Posterior vena cava (tissue), 2 donors: ENCODE data around the gene GMDS. TPM values are rescaled to one million over a fixed set of nuclear protein-coding genes. Genes with fewer than 3 reads are reported as not detected.
"Not testable (repeated sequence)": the region's sequence is repeated elsewhere in the genome, so short reads cannot be mapped to it uniquely, and the experiment has no call there.

Source experiments
- DNase-seq: peaks from one replicate; pipeline ENCODE4 v3.0.0-alpha.2; 2020; ENCODE audit warnings: low spot score
- intact Hi-C, 2 donors: fragments of 100-400 bp; cut with DNase I; formaldehyde crosslinking; loops; one replicate each; pipeline versions ENCODE4 v1.14.1 to v1.14.2; 2022 to 2023
- total RNA-seq, 2 donors: library from RNA; stranded (reverse); fragmentation: NEBNext Ultra II Directional; extraction: Animal tissue kit (Norgen Biotek cat#: 25700); gene quantifications; one replicate each; pipeline ENCODE4 v1.2.1, GENCODE V29; 2021
- donor health status: DM: yes; HTN: yes; CAD: no.
- donor health status: DM: yes; HTN: yes; CAD: no.

The GMDS gene
- total RNA-seq, 2 donors from 2014 or later: 14.9 to 20.1 TPM

DNA sequence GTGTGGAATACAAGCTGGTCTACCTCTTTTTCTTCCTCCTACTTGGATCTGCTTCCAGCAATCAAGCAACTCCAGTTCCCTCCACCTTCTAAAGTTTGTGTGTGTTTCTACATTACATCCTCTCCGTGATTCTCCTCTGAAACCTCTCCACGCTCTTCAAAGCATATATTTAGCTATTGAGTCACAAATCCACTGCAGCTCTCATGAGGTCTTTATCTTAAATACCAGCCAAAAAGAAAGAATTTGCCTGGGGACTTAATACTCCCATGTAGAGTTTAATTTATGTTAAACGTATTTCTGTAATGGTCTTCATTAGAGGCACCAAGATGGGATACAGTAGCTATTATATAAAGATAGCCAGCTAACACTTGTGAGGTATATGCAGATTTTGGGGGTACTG, 557.0 kb downstream of the GMDS start:
- intact Hi-C loops: loop anchor here in 1 of 2 donors (5.0 to 10.0 kb wide), 2 partner anchors 71 to 506 kb away; no protein-coding TSS in a partner anchor

DNA sequence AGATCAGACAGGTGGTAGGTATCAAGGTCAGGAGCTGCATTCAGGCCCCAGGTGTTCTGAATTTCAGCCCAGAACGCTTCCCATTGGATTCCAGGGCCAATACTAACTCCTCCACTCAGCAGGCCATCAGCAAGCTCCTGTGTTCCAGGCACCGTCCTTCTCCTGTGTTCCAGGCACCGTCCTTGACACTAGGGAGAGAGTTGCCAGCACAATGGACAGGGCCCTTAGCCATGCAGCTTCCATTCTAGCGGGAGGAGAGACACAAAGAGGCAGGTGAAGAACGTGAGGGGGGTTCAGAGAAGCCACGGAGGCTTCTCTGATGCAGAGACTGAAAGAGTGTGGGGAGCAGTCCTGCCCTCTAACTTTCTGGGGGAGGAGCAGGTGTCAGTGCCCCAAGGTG, 558.0 kb downstream of the GMDS start:
- intact Hi-C loops: loop anchor here in 1 of 2 donors (5.0 to 10.0 kb wide), 2 partner anchors 70 to 507 kb away; no protein-coding TSS in a partner anchor
- no peak for DNase-seq

More for the DNA sequence above, 557.0 kb downstream of the GMDS start:
- DNase-seq: no peak

DNA sequence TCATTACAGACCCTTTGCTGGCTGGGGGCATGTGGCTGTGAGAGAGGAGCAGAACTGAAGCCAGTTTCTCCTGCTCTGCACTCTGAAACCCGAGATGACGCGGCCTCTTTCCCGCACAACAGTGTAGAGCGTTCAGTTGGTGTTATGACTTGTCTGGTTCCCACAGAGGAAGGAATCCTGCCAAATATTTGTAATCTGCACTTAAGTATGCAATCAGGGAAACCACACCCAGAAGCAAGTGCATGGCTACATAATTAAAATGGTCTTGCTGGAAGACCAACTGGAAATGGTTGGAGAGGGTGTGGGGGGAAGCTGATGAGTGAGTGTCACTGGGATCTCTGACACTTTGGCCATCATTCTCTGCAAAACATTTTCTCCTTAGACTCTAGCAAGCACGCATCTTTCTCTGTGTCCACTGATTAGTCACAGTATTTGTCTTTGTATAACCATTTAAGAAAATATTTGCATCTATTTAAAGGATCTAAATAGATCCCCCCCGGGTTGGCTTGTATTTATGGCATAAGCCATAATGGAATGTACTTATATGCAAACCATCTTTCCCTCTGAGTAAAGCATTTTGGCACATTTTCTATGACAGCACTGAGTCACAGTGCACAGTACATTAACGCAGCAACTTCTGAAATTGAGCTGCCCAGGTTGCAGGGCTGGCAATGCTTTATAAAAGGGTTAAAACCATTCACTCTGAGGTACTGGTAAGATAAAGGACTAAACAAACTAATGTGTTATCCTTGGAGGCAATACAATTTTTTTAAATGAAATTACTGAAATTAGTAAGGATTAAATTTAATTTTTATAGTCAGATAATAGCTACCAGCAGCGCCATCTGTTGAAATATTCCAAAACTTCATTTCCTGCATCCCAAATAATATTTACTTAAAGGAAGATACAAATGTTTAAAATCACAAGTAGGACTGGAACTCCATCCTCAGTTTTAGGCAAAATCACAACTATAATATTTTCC, 559.0 kb downstream of the GMDS start:
- no peak for DNase-seq
- intact Hi-C loops: loop anchor here in 1 of 2 donors (5.0 to 10.0 kb wide), 2 partner anchors 69 to 508 kb away; no protein-coding TSS in a partner anchor

DNA sequence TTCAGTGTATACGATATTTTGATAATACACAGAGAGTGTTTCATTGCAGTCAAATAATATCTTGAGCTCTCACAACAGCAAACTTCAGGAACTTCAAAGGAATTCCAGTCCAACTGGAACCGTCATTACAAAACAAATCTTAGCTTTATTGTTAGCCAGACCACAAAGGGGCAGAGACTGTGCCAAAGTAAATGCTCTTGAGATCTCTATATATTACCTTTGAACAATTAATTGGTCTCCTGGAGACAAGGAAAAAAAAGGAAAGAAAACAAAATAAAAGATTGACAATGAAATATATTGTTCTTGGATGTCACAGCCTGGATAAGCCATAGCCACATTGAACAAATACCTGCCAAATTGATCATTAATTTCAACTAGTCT, 565.7 kb downstream of the GMDS start:
- intact Hi-C loops: loop anchor here (5.0 to 10.0 kb wide), 2 partner anchors 57 to 515 kb away; no protein-coding TSS in a partner anchor
- DNase-seq: no peak

DNA sequence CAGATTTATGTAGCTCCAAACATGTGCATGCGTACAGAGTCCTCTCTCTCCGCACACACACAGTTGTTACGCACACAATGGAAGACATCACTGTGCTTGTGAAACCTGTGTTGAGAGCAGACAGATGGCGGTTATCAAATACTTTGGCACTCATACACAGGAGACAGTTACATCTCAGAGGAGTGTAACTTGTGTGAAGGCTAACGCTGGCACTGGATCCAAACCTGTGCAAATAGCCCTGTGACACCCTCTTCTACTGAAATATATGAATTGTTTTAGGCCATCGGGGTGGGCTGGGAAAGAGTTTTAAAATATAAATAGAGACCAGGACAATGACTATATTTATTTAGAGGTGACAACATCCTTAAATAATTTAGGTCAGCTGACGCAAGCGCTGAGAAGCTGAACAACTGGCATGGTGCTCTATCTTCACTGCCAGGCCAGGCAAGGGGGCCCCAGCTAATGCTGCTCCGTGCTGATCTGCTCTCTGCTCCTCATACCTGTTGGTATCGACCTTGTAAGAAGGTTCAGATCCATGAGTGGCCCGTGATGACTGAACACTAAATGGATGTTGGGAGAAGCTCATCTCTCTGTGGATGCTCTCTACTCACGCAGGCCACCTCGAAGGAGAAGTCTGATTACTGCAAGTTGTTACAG, 566.2 kb downstream of the GMDS start:
- DNase-seq: no peak
- intact Hi-C loops: no loop called here

DNA sequence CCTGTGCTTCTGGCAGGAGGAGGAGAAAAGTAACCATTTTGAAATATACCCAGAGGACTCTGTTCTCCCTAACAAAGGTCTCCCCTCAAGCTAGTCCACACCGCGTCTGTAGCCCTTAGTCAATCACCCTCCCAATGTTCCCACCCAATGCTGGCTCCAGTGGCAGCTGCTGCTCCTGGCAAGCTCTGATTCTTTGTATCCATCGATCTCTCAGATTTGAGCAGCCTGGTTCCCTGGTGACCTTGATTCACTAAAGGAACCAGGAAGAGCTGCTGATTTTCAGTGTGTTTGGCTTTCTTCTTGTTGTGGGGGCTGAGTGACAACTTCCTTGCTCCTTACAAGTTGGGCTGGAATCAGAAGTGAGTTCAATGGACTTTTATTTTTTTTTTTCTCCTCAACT, 567.2 kb downstream of the GMDS start:
- intact Hi-C loops: no loop called here

DNA sequence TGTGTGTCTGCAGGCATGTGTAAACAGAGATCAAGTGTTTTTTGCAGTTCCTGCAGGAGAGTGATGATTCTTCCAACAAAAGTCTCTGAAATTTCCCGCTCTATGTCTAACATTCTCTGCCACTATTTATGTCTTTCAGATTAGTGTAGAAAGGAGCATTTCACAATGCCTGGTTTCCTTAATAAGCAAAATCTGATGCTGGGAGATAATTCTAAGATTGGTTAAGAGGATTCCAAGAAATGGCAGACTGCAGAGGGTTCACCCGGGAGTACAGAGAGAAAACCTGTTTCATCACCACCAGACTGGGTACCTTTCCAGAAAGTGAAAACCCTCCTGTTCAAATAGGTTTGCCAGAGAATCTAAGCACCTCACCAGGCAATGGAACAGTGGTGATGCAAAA, 573.0 kb downstream of the GMDS start:
- no peak for DNase-seq

More for the DNA sequence above, 567.2 kb downstream of the GMDS start:
- DNase-seq: no peak

DNA sequence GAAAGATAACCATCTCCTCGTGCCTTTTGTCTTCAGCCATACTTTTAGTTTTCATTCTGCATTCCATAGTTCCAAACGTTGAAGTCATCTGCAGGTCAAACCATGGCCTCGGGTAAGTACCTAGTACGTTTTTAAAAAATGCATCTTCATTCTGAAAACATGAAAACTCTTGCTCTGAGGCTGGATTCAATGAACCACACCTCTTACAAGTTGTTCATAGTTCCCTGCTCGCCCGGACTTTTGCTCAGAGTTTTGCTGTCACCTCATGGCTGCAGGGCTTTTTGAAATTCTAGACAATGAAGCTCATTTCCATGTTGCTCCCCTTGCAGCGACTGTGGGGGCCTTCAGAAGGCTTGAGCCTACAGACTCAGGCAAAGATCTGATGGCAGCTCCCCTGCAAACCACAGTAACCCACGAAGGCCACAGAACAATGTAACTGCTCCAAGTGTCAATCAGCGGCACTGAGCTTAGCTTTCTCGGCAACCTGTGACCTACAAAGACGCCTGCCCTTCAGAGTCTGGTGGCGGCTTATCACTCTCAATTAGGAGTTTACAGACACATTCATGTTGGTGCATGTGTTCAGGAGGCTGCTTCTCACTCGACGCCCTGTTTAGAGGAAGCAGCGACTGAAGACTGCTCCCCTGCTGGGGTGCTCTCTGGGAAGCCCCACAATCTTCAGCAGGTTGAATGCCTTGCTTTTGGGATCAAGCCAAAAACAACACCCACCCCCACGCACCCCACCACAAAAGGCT, 574.5 kb downstream of the GMDS start:
- DNase-seq: no peak
- intact Hi-C loops: no loop called here

More for the DNA sequence above, 573.0 kb downstream of the GMDS start:
- intact Hi-C loops: no loop called here

DNA sequence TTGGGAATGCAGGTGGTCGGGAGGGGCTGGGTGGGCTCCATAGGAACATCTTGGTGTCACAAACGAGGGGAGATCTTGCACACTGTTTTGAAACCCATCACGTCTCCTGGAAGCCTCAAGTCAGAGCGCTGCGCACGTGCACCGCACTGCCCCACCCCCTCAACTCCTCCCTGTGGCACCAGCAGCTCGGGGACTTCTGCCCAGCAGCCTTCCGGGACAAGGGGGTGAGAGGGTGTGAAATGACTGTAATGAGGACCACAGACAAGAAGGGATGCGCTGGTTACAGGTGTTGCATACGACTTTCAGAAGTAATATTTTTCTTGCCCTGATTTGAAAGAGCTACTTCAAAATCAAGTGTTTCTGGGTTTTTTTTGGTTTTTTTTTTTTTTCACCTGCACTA, 575.4 kb downstream of the GMDS start:
- no peak for DNase-seq
- intact Hi-C loops: no loop called here

DNA sequence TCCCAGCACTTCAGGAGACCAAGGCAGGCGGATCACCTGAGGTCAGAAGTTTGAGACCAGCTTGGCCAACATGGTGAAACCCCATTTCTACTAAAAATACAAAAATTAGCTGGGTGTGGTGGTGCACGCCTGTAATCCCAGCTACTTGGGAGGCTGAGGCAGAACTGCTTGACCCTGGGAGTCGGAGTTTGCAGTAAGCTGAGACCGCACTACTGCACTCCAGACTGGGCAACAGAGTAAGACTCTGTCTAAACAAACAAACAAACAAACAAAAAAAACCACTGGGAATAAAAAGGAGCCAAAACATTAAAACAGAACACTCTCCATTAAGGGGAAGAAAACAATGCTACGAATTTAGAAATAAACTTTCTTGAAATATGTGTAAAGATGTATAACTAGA, 576.9 kb downstream of the GMDS start:
- intact Hi-C loops, DNase-seq: not testable (repeated sequence)

DNA sequence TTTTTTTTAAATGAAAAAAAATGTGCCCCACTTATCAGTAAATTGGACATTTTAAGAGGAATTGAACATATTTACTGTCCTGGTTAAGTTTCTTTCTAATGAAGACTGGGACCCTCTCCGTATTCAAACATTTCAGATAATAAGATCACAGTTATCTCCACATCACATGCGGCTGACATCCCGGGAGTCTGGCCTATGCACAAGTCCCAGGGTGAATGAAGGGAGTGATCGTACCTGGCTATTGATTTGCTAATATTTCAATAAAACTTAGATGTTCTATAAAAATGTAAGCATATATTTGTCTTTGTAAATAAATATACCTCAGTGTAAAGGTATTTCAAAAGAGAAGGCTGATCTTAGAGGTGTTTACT, 577.6 kb downstream of the GMDS start:
- DNase-seq: no peak
- intact Hi-C loops: no loop called here

DNA sequence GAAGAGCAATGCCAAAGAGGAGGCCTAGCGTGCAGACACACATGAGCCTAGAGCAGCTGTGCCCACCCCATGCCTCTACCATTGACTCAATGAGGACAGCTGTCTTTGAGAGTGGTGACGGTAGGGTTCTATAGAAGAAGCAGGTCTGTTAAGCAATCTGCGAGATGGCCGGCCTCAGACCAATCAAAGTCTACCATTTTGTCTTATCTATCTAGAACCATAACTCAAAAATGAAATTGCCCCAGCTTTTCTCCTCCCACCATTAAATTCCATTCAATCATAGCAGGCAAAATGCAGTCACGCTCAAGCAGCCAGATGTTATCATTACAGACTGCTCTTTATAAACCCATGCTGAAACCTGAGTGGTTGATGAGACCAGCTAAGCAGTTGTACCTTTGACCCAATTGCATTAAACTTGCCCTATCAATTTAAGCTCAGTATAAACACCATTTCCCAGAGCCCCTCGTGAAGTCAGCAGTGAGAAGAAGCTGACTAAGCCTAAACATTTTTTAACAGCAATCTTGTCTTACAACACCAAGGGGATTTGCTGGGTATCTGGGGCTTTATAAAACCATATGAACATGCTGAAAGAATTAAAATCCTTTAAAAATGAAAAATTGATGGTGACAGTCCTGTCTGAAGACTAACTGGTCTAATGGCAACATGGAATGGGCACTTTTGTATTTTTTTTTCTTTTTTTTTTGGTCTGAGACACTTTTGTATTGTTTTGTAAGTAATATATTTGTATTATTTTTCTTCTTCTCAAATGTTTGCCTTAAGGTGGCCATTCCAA, 578.2 kb downstream of the GMDS start:
- intact Hi-C loops: no loop called here
- no peak for DNase-seq

DNA sequence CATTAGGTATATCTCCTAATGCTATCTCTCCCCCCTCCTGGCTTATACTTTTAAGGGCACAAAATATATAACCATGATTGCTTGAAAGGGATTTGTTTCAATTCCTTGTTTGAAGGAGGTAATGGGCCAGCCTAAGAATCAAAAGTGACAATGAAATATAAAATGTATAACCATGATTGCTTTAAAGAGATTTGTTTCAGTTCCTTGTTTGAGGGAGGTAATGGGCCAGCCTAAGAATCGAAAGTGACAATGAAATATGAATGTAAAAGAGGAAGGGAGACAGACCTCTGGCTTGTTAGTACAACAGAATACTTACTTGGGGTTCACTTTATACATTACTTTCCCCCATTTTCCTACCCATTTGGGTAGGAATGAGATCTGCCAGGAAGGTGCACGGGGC, 580.2 kb downstream of the GMDS start:
- intact Hi-C loops: no loop called here
- no peak for DNase-seq

DNA sequence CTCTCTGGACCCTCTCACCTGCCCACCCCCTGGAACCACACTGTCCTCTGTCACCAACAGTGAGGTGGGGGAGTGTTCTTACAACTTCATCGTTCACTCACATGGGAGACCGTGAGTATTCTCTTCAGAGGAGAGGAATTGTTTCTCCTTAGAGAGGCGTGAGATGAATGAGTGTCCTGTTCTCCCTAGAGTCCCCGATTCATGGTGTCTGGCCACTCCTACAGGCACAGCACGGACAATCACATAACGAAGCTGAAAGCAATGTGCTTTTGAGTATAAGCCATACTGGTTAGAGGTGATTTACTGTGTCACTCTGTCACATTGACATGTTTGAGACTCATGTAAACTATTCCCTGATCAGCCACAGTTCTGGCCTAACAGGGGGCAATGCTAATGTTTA, 581.1 kb downstream of the GMDS start:
- DNase-seq: no peak
- intact Hi-C loops: no loop called here

DNA sequence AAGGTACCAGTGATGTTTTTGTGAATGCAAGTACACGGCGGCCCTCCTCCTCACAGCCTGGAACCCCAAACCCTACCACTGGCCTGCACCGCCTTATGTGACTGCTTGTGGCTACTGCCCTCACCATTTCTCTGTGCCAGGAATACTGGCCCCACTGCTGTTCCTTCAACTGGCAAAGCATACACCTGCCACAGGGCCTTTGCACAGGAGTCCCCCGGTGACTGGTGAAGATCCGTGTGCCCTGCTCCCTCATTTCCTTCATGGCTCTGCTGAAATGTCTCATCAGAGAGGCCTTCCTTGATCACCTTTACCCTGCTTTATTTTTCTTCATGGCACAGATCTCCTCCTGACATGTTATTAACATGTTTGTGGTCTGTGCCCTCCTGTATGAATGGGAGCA, 581.9 kb downstream of the GMDS start:
- no peak for DNase-seq
- intact Hi-C loops: no loop called here

DNA sequence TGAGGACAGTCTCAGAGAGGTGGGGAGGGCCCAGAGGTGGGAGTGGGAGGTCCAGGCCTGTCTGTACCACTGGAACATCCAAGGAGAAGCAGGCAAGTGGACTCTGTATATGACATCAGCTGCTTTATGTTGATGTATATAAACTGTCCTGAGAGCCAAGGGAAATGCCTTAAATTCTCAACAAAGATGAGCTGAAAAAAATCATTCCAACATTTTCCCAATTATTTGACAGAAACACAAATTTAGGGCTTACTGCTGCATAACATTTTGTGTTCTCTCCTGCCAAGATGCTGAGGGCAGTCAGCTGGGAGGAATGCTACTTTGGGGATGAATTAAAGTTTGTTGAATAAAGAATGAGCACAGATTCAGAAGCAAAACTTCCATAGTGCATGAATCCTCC, 582.9 kb downstream of the GMDS start:
- intact Hi-C loops: no loop called here
- no peak for DNase-seq

DNA sequence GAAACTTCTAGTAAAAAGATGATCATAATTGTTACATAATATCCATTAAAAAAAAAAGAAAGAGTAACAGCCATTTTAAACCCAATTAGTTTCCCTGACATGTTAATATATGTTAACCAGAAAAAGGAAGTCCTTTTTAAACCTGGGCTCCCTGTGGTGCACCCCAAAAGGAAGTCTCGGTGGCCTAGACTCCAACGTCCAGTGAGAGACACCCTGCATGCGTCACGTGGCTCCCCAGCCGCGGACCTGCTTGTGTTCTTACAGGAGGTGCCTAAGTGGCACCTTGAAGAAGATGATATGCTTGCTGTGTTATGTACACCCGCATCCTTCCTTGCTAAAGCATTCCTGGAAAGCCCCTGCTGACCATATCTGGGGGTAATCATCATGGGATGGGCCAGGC, 585.6 kb downstream of the GMDS start:
- intact Hi-C loops: no loop called here

DNA sequence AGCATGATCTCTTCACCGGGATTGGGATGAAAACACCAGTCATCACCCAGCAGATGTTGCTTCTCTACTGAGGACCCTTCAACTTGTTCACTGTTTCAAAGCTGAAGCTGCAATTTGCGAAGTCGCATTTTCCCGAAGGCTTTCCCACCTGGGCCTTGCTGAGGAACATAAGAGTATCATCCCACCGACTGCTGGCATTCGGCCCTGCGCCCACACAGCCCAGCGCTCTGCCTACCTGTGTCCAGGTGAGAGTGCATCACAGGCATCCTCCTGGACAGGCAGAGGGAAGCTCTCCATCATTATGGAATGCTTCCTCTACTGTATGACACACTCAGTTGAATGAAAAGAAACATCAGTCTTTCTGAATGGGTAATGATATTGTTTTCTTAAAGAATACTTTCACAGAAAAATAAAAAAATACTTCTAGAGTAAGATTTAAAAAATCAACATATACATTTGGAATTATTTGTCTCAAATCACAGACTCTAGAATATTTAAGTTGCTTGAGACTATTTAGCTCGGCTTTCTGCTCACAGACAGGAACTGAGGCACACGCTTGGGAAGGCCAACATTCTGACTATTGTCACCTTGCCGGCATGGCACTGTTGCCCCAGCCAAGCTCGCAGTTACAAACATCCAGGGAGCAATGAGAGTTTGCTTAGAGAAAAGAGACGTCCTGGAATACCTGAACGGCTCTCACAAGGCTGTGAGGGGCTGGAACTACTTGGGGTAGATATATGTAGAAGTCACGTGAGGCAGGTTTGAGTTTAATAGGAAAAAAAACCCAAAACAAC, 587.0 kb downstream of the GMDS start:
- intact Hi-C loops: no loop called here
- peak; percentile 54 for DNase-seq

More for the DNA sequence above, 585.6 kb downstream of the GMDS start:
- DNase-seq: no peak
